Measurements from ENCODE around the gene ZNF555.
A peak's percentile ranks its signal among the peaks of the same experiment; 100 is the strongest.
"Not testable (repeated sequence)": the region's sequence is repeated elsewhere in the genome, so short reads cannot be mapped to it uniquely, and the experiment has no call there.

ZNF555 gene

DNA sequence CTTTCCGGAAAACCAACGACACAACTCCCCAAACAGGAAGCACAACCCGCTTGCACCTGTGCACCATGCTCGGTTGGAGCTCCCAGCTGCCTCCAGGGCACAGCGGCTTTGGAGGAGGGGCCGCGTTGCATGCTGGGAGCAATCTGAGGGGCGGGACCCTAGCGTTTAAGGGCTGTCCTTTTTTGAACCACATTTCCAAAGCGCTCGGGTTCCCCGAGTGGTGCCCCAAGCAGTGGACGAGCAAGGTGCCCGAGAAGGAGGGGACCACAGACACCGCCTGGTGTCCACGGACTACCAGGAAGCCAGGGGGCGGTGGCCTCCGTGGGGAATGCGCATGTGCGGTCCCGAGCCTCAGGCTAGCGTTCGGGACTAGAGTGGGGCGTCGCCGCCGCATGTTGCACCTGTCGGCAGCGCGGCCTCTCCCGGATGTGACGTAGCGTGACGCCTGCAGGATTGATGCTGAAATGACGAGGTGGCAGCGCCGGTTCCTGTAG, 47.5 kb downstream of the ZNF555 start:
- Histone ChIP-seq H4K91ac (ENCODE audit: low read length) (no peak overlapping the region), H3K4me3 (ENCODE audit: insufficient read depth in 1 of 2, low read depth in 1 of 2, low read length in 2 of 2) (peak overlapping the region in 1 of 2 experiments; percentile 68), H3K4me1 (ENCODE audit: control insufficient read depth, insufficient read depth, low read depth, low read length) (no peaks in the 10 kb centered on the region), H3K4ac (ENCODE audit: low read depth in 1 of 2, low read length in 2 of 2) (no peak overlapping the region), H2AFZ (ENCODE audit: low read depth, low read length) (no peak overlapping the region), H2BK15ac (ENCODE audit: low read depth, poor library complexity, severe bottlenecking) (no peak overlapping the region), H2BK120ac (ENCODE audit: low read depth, low read length) (no peak overlapping the region), H3K14ac (ENCODE audit: low read length in 2 of 2) (no peak overlapping the region), H3K79me1 (replicated peaks; ENCODE audit: low read length, poor library complexity, severe bottlenecking) (no peaks in the 10 kb centered on the region), H3K9me3 (ENCODE audit: control insufficient read depth, low read length) (no peaks in the 10 kb centered on the region), H3K18ac (ENCODE audit: low read depth in 1 of 2, low read length in 2 of 2) (peak overlapping the region in 1 of 2 experiments; percentile 0), H3K4me2 (ENCODE audit: low read length, poor library complexity, severe bottlenecking) (no peak overlapping the region), H4K8ac (ENCODE audit: low read length) (no peak overlapping the region), H2AK5ac (ENCODE audit: low read length, severe bottlenecking) (no peak overlapping the region), H3K23ac (ENCODE audit: low read length in 2 of 2) (no peak overlapping the region), H3K36me3 (ENCODE audit: control insufficient read depth in 1 of 2, insufficient read depth in 2 of 2, low read depth in 1 of 2, low read length in 2 of 2) (no peaks in the 10 kb centered on the region), H3K27me3 (ENCODE audit: control insufficient read depth in 1 of 2, insufficient read depth in 1 of 2, low read length in 2 of 2) (peaks cover 0 to 4% of the 10 kb centered on the region in 2 experiments), H2BK12ac (ENCODE audit: low read length in 2 of 2) (no peak overlapping the region), H2BK5ac (ENCODE audit: low read depth, low read length, poor library complexity, severe bottlenecking) (no peak overlapping the region), H3K9ac (ENCODE audit: low read length) (no peak overlapping the region), H3K27ac (ENCODE audit: low read length, poor library complexity, severe bottlenecking) (no peak overlapping the region)
- no peak for DNase-seq
- WGBS: 87% methylated on average over 37 of the region's 37 CpGs

- not testable (repeated sequence) for H3K4me2 ChIP-seq (ENCODE audit: low read length, poor library complexity, severe bottlenecking); H2BK5ac ChIP-seq (ENCODE audit: low read depth, low read length, poor library complexity, severe bottlenecking); H3K9ac ChIP-seq (ENCODE audit: low read length); H2BK120ac ChIP-seq (ENCODE audit: low read depth, low read length); H2AFZ ChIP-seq (ENCODE audit: low read depth, low read length); H3K36me3 ChIP-seq (ENCODE audit: control insufficient read depth in 1 of 2, insufficient read depth in 2 of 2, low read depth in 1 of 2, low read length in 2 of 2); H3K79me1 ChIP-seq (replicated peaks; ENCODE audit: low read length, poor library complexity, severe bottlenecking); H2BK12ac ChIP-seq (ENCODE audit: low read length in 2 of 2); H3K4me3 ChIP-seq (ENCODE audit: insufficient read depth in 1 of 2, low read depth in 1 of 2, low read length in 2 of 2); H4K8ac ChIP-seq (ENCODE audit: low read length); DNase-seq; H3K27ac ChIP-seq (ENCODE audit: low read length, poor library complexity, severe bottlenecking); H3K18ac ChIP-seq (ENCODE audit: low read depth in 1 of 2, low read length in 2 of 2); H3K9me3 ChIP-seq (ENCODE audit: control insufficient read depth, low read length); H3K4me1 ChIP-seq (ENCODE audit: control insufficient read depth, insufficient read depth, low read depth, low read length); H2BK15ac ChIP-seq (ENCODE audit: low read depth, poor library complexity, severe bottlenecking); H3K27me3 ChIP-seq (ENCODE audit: control insufficient read depth in 1 of 2, insufficient read depth in 1 of 2, low read length in 2 of 2); H3K4ac ChIP-seq (ENCODE audit: low read depth in 1 of 2, low read length in 2 of 2); H3K23ac ChIP-seq (ENCODE audit: low read length in 2 of 2); H2AK5ac ChIP-seq (ENCODE audit: low read length, severe bottlenecking); H3K14ac ChIP-seq (ENCODE audit: low read length in 2 of 2); H4K91ac ChIP-seq (ENCODE audit: low read length)
- 87% methylated on average over 8 of the region's 8 CpGs for WGBS
Observed at GRCh38 chr19:2890531-2890930, 49.3 kb downstream of the ZNF555 start.

- Histone ChIP-seq H3K14ac (ENCODE audit: low read length in 2 of 2) (no peak overlapping the region), H4K91ac (ENCODE audit: low read length) (no peak overlapping the region), H3K4ac (ENCODE audit: low read depth in 1 of 2, low read length in 2 of 2) (no peak overlapping the region), H2BK120ac (ENCODE audit: low read depth, low read length) (no peak overlapping the region), H2AK5ac (ENCODE audit: low read length, severe bottlenecking) (no peak overlapping the region), H3K9me3 (ENCODE audit: control insufficient read depth, low read length) (peaks cover 8% of the 10 kb centered on the region), H3K4me3 (ENCODE audit: insufficient read depth in 1 of 2, low read depth in 1 of 2, low read length in 2 of 2) (no peak overlapping the region), H2BK12ac (ENCODE audit: low read length in 2 of 2) (no peak overlapping the region), H3K4me2 (ENCODE audit: low read length, poor library complexity, severe bottlenecking) (no peak overlapping the region), H3K27ac (ENCODE audit: low read length, poor library complexity, severe bottlenecking) (no peak overlapping the region), H3K36me3 (ENCODE audit: control insufficient read depth in 1 of 2, insufficient read depth in 2 of 2, low read depth in 1 of 2, low read length in 2 of 2) (no peaks in the 10 kb centered on the region), H3K4me1 (ENCODE audit: control insufficient read depth, insufficient read depth, low read depth, low read length) (peaks cover 5% of the 10 kb centered on the region), H2BK5ac (ENCODE audit: low read depth, low read length, poor library complexity, severe bottlenecking) (no peak overlapping the region), H2BK15ac (ENCODE audit: low read depth, poor library complexity, severe bottlenecking) (no peak overlapping the region), H3K27me3 (ENCODE audit: control insufficient read depth in 1 of 2, insufficient read depth in 1 of 2, low read length in 2 of 2) (peaks cover 0 to 4% of the 10 kb centered on the region in 2 experiments), H2AFZ (ENCODE audit: low read depth, low read length) (no peak overlapping the region), H3K23ac (ENCODE audit: low read length in 2 of 2) (no peak overlapping the region), H3K18ac (ENCODE audit: low read depth in 1 of 2, low read length in 2 of 2) (no peak overlapping the region), H3K9ac (ENCODE audit: low read length) (no peak overlapping the region), H3K79me1 (replicated peaks; ENCODE audit: low read length, poor library complexity, severe bottlenecking) (peaks cover 5% of the 10 kb centered on the region), H4K8ac (ENCODE audit: low read length) (no peak overlapping the region)
- DNase-seq: no peak
- WGBS: 63% methylated on average over 7 of the region's 8 CpGs
Observed at GRCh38 chr19:2896694-2897093, 55.4 kb downstream of the ZNF555 start.

- Histone ChIP-seq H3K27me3 (ENCODE audit: control insufficient read depth in 1 of 2, insufficient read depth in 1 of 2, low read length in 2 of 2) (no peaks in the 10 kb centered on the region), H3K4me1 (ENCODE audit: control insufficient read depth, insufficient read depth, low read depth, low read length) (peaks cover 9% of the 10 kb centered on the region), H2BK120ac (ENCODE audit: low read depth, low read length) (no peak within 1 kb of the TSS), H2BK5ac (ENCODE audit: low read depth, low read length, poor library complexity, severe bottlenecking) (no peak within 1 kb of the TSS), H4K8ac (ENCODE audit: low read length) (peak within 1 kb of the TSS; percentile 78), H3K36me3 (ENCODE audit: control insufficient read depth in 1 of 2, insufficient read depth in 2 of 2, low read depth in 1 of 2, low read length in 2 of 2) (no peaks in the 10 kb centered on the region), H3K79me1 (replicated peaks; ENCODE audit: low read length, poor library complexity, severe bottlenecking) (peaks cover 19% of the 10 kb centered on the region), H2BK12ac (ENCODE audit: low read length in 2 of 2) (peak within 1 kb of the TSS in 1 of 2 experiments; percentile 63), H3K14ac (ENCODE audit: low read length in 2 of 2) (peak within 1 kb of the TSS in 1 of 2 experiments; percentile 73), H3K23ac (ENCODE audit: low read length in 2 of 2) (peak within 1 kb of the TSS in 1 of 2 experiments; percentile 93), H3K4me2 (ENCODE audit: low read length, poor library complexity, severe bottlenecking) (peak within 1 kb of the TSS; percentile 97), H3K18ac (ENCODE audit: low read depth in 1 of 2, low read length in 2 of 2) (peak within 1 kb of the TSS; percentile 83 to 84), H3K27ac (ENCODE audit: low read length, poor library complexity, severe bottlenecking) (no peak within 1 kb of the TSS), H3K4ac (ENCODE audit: low read depth in 1 of 2, low read length in 2 of 2) (peak within 1 kb of the TSS; percentile 13 to 49), H2BK15ac (ENCODE audit: low read depth, poor library complexity, severe bottlenecking) (peak within 1 kb of the TSS; percentile 73), H2AFZ (ENCODE audit: low read depth, low read length) (peak within 1 kb of the TSS; percentile 100), H3K9ac (ENCODE audit: low read length) (peak within 1 kb of the TSS; percentile 89), H2AK5ac (ENCODE audit: low read length, severe bottlenecking) (no peak within 1 kb of the TSS), H3K4me3 (ENCODE audit: insufficient read depth in 1 of 2, low read depth in 1 of 2, low read length in 2 of 2) (peak within 1 kb of the TSS; percentile 88 to 91), H4K91ac (ENCODE audit: low read length) (peak within 1 kb of the TSS; percentile 83), H3K9me3 (ENCODE audit: control insufficient read depth, low read length) (peaks cover 8% of the 10 kb centered on the region)
- WGBS: under 1% methylated on average over 92 of the region's 100 CpGs
- DNase-seq: peak; percentile 99
Observed at GRCh38 chr19:2900296-2901252, 59.3 kb downstream of the ZNF555 start, which contains the start of gene ZNF57. ZNF57 (plus strand) TSS chr19:2900928; CDS start chr19:2901046, 118 bp downstream.
